Endothelial cell of umbilical vein (primary cell): ENCODE data around the gene TUNAR.

Experiments
- EZH2 ChIP-seq: IDR thresholded peaks from 2 replicates; pipeline ENCODE4 v1.6.1; 2012; ENCODE audit warnings: borderline replicate concordance, low read depth, mild to moderate bottlenecking, moderate library complexity, low read length, inconsistent platforms; ENCODE audit not compliant: severe bottlenecking
- MYC ChIP-seq: IDR thresholded peaks from one replicate; pipeline ENCODE4 v1.6.1; 2011; ENCODE audit warnings: mild to moderate bottlenecking, low read depth, low read length
- POLR2A ChIP-seq: IDR thresholded peaks from 2 replicates; pipeline ENCODE4 v1.6.1; 2012; ENCODE audit warnings: low read depth, mild to moderate bottlenecking, control low read depth, low read length
- POLR2AphosphoS5 ChIP-seq: IDR thresholded peaks from 2 replicates; pipeline ENCODE4 v1.6.1; 2012; ENCODE audit warnings: low read depth, mild to moderate bottlenecking, control low read depth, low read length, moderate library complexity; ENCODE audit not compliant: insufficient read depth
- TF ChIP-seq, protein P1 (sequence below), 2 donors: IDR thresholded peaks; 1 replicate in 1 of 2; 2 replicates in 1 of 2; pipeline ENCODE4 v1.5.1; 2011; ENCODE audit warnings: low read length in 2 of 2, mild to moderate bottlenecking in 2 of 2, moderate library complexity in 2 of 2, control low read depth in 1 of 2, inconsistent platforms in 1 of 2, low read depth in 1 of 2; ENCODE audit not compliant: insufficient read depth in 1 of 2; ENCODE audit errors: extremely low read depth in 1 of 2
- TF ChIP-seq, protein P2 (sequence below): IDR thresholded peaks from 2 replicates; pipeline ENCODE4 v1.6.1; 2011; ENCODE audit not compliant: insufficient read depth, insufficient read length

DNA sequence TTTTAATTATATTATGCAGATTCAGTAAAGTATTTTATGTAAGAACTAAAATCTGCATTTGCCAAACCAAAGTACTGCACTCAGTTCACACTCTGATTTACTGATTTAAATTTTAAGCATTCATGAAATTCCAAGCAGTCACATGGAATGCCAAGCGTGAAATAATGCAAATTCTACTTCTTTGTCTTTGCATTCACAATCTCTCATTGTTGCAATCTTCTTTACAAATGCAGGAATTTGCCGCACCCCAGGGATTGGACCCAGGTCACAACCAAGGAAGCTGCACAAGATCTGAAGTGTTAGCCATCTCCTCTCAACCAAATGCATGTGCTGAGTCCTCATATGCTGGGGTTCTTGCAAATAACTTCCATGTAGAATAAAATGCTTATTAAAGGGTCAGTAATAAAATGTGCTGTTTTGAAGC lies 71.9 kb downstream of the TUNAR start:
- TF ChIP-seq, protein P1, sequence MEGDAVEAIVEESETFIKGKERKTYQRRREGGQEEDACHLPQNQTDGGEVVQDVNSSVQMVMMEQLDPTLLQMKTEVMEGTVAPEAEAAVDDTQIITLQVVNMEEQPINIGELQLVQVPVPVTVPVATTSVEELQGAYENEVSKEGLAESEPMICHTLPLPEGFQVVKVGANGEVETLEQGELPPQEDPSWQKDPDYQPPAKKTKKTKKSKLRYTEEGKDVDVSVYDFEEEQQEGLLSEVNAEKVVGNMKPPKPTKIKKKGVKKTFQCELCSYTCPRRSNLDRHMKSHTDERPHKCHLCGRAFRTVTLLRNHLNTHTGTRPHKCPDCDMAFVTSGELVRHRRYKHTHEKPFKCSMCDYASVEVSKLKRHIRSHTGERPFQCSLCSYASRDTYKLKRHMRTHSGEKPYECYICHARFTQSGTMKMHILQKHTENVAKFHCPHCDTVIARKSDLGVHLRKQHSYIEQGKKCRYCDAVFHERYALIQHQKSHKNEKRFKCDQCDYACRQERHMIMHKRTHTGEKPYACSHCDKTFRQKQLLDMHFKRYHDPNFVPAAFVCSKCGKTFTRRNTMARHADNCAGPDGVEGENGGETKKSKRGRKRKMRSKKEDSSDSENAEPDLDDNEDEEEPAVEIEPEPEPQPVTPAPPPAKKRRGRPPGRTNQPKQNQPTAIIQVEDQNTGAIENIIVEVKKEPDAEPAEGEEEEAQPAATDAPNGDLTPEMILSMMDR (IDR thresholded peaks at IDR 0.05; ENCODE audit: extremely low read depth in 1 of 2, insufficient read depth in 1 of 2, low read depth in 1 of 2, low read length in 2 of 2): no peak
- TF ChIP-seq, protein P2, sequence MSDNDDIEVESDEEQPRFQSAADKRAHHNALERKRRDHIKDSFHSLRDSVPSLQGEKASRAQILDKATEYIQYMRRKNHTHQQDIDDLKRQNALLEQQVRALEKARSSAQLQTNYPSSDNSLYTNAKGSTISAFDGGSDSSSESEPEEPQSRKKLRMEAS: no peak
- TF ChIP-seq POLR2A (no peak), POLR2AphosphoS5 (no peak), MYC (no peak), EZH2 (no peak)
